ENCODE data around the gene OR10C1.

Gene OR10C1

GRCh38 chr6:29451471-29452193, 12.5 kb downstream of the OR10C1 start:
- no peak for TF ChIP-seq FOXM1 (IDR thresholded peaks at IDR 0.05; ENCODE audit: borderline replicate concordance, low read depth)
- TF ChIP-seq TCF12 (IDR thresholded peaks at IDR 0.05; ENCODE audit: low read depth): no peak
- no peak for TF ChIP-seq EP300 (IDR thresholded peaks at IDR 0.05; ENCODE audit: borderline replicate concordance)
- TF ChIP-seq REST (IDR thresholded peaks at IDR 0.05; ENCODE audit: low read depth): no peak

GRCh38 chr6:29456971-29457370, 17.9 kb downstream of the OR10C1 start, which contains the start of the genes OR11A1 and OR2H1:
Gene OR11A1 (minus strand): TSS chr6:29457071. CDS start chr6:29427641, 29,430 bp downstream.
Gene OR2H1 (plus strand): TSS chr6:29457155. CDS start chr6:29461770, 4,615 bp downstream.
- no peak for TF ChIP-seq USF1 (IDR thresholded peaks at IDR 0.05)
- TF ChIP-seq REST (IDR thresholded peaks at IDR 0.05; ENCODE audit: low read depth): no peak
- no peak for TF ChIP-seq EP300 (IDR thresholded peaks at IDR 0.05; ENCODE audit: borderline replicate concordance)
- TF ChIP-seq YY1 (IDR thresholded peaks at IDR 0.05; ENCODE audit: low read depth): no peak
- TF ChIP-seq TCF12 (IDR thresholded peaks at IDR 0.05; ENCODE audit: low read depth): no peak
- TF ChIP-seq TAF1 (IDR thresholded peaks at IDR 0.05; ENCODE audit: low read depth): no peak
- TF ChIP-seq RAD21 (IDR thresholded peaks at IDR 0.05; ENCODE audit: low read depth): no peak
- no peak for TF ChIP-seq CEBPB (IDR thresholded peaks at IDR 0.05)
- TF ChIP-seq CREB1 (IDR thresholded peaks at IDR 0.05; ENCODE audit: low read depth): no peak
- no peak for TF ChIP-seq ZBTB7A (IDR thresholded peaks at IDR 0.05; ENCODE audit: low read depth)
- no peak for TF ChIP-seq FOXM1 (IDR thresholded peaks at IDR 0.05; ENCODE audit: borderline replicate concordance, low read depth)

- TF ChIP-seq TAF1 (IDR thresholded peaks at IDR 0.05; ENCODE audit: low read depth): no peak
- no peak for TF ChIP-seq RAD21 (IDR thresholded peaks at IDR 0.05; ENCODE audit: low read depth)
- TF ChIP-seq REST (IDR thresholded peaks at IDR 0.05; ENCODE audit: low read depth): no peak
- no peak for TF ChIP-seq USF1 (IDR thresholded peaks at IDR 0.05)
- TF ChIP-seq MAX (IDR thresholded peaks at IDR 0.05): no peak
- TF ChIP-seq TCF12 (IDR thresholded peaks at IDR 0.05; ENCODE audit: low read depth): no peak
- TF ChIP-seq FOXM1 (IDR thresholded peaks at IDR 0.05; ENCODE audit: borderline replicate concordance, low read depth): no peak
- no peak for TF ChIP-seq EGR1 (IDR thresholded peaks at IDR 0.05)
- no peak for TF ChIP-seq ZBTB7A (IDR thresholded peaks at IDR 0.05; ENCODE audit: low read depth)
- no peak for TF ChIP-seq TEAD4 (IDR thresholded peaks at IDR 0.05)
Observed at GRCh38 chr6:29461021-29461814, 22.1 kb downstream of the OR10C1 start.

- TF ChIP-seq REST (IDR thresholded peaks at IDR 0.05; ENCODE audit: low read depth): no peak
- no peak for TF ChIP-seq EP300 (IDR thresholded peaks at IDR 0.05; ENCODE audit: borderline replicate concordance)
Observed at GRCh38 chr6:29462022-29462421, 22.9 kb downstream of the OR10C1 start.
